ENCODE data around the gene BMPR2.

- no peak for TF ChIP-seq CTCF (IDR thresholded peaks at IDR 0.05)
- no peak for TF ChIP-seq EZH2 (IDR thresholded peaks at IDR 0.05)
- no peak for TF ChIP-seq EZH2phosphoT487 (IDR thresholded peaks at IDR 0.05)
Measured at GRCh38 chr2:202411097-202411496, 35.0 kb downstream of the BMPR2 start.
